Neural cell (in vitro differentiated cells): ENCODE results near the gene MYH6. TPM values are rescaled to one million over a fixed set of nuclear protein-coding genes. Genes with fewer than 3 reads are reported as not detected.

Experiments
- H2AFZ ChIP-seq: fragments of 200-600, 300-800 bp; sonication (generic), shearing (Covaris generic); 2 replicates; pipeline ENCODE4 v1.6.0; 2014; ENCODE audit warnings: low read depth, mild to moderate bottlenecking, antibody characterized with exemption, low read length, moderate library complexity
- H3F3A ChIP-seq: fragments of 200-600 bp; shearing (Covaris generic); 2 replicates; pipeline ENCODE4 v1.6.1; 2016; ENCODE audit warnings: mild to moderate bottlenecking, moderate library complexity, mixed read lengths, antibody characterized with exemption, low read length; ENCODE audit not compliant: insufficient read depth, poor library complexity, severe bottlenecking
- H3K27ac ChIP-seq: fragments of 200-600, 300-800 bp; sonication (generic), shearing (Covaris generic); 2 replicates; pipeline ENCODE4 v1.5.1; 2014; ENCODE audit warnings: mild to moderate bottlenecking, low read length, moderate library complexity
- H3K27me3 ChIP-seq: fragments of 300-800, 200-600 bp; sonication (generic), shearing (Covaris generic); 2 replicates; pipeline ENCODE4 v1.6.0; 2014; ENCODE audit warnings: mild to moderate bottlenecking, low read depth, low read length, moderate library complexity; ENCODE audit not compliant: insufficient read depth
- H3K36me3 ChIP-seq: fragments of 300-800, 200-600 bp; sonication (generic), shearing (Covaris generic); 2 replicates; pipeline ENCODE4 v1.5.1; 2014; ENCODE audit warnings: mild to moderate bottlenecking, antibody characterized with exemption, low read length, moderate library complexity; ENCODE audit not compliant: insufficient read depth
- H3K4me2 ChIP-seq: fragments of 300-800, 200-600 bp; sonication (generic), shearing (Covaris generic); 2 replicates; pipeline ENCODE4 v1.6.0; 2014; ENCODE audit warnings: mild to moderate bottlenecking, low read length
- H3K4me3 ChIP-seq: fragments of 300-800, 200-600 bp; sonication (generic), shearing (Covaris generic); 2 replicates; pipeline ENCODE4 v1.5.1; 2014; ENCODE audit warnings: mild to moderate bottlenecking, low read length, moderate library complexity
- H3K79me2 ChIP-seq: fragments of 200-600 bp; shearing (Covaris generic); replicated peaks from 2 replicates; pipeline ENCODE4 v1.6.0; 2014; ENCODE audit warnings: mild to moderate bottlenecking, low read length, moderate library complexity; ENCODE audit not compliant: insufficient read depth
- H3K9ac ChIP-seq: fragments of 300-800, 200-600 bp; sonication (generic), shearing (Covaris generic); 2 replicates; pipeline ENCODE4 v1.6.1; 2016; ENCODE audit warnings: mild to moderate bottlenecking, low read length, mixed read lengths
- H3K9me2 ChIP-seq: fragments of 200-600 bp; shearing (Covaris generic); 2 replicates; pipeline ENCODE4 v1.6.1; 2016; ENCODE audit warnings: mild to moderate bottlenecking, low read length, mixed read lengths; ENCODE audit not compliant: insufficient read depth
- H3K9me3 ChIP-seq: fragments of 200-600, 300-800 bp; sonication (generic), shearing (Covaris generic); 2 replicates; pipeline ENCODE4 v1.6.1; 2016; ENCODE audit warnings: mild to moderate bottlenecking, mixed run types, low read length, moderate library complexity, mixed read lengths
- H4K20me1 ChIP-seq: fragments of 200-600 bp; shearing (Covaris generic); 2 replicates; pipeline ENCODE4 v1.6.1; 2016; ENCODE audit warnings: mild to moderate bottlenecking, mixed run types; ENCODE audit not compliant: insufficient read depth
- EP300 ChIP-seq: fragments of 450-650 bp; conservative IDR thresholded peaks from 2 replicates; pipeline ENCODE4 v1.6.1; 2014; ENCODE audit warnings: antibody characterized with exemption, mild to moderate bottlenecking, moderate library complexity; ENCODE audit not compliant: poor library complexity, severe bottlenecking
- EZH2 ChIP-seq: fragments of 200-600, 300-800 bp; shearing (Covaris generic), sonication (generic); IDR thresholded peaks from 2 replicates; pipeline ENCODE4 v1.6.1; 2014; ENCODE audit warnings: antibody characterized with exemption, low read length, borderline replicate concordance, mild to moderate bottlenecking; ENCODE audit not compliant: insufficient read depth, poor library complexity, severe bottlenecking
- MXI1 ChIP-seq: fragments of 450-650 bp; conservative IDR thresholded peaks from 2 replicates; pipeline ENCODE4 v1.6.1; 2014; ENCODE audit warnings: antibody characterized with exemption, mild to moderate bottlenecking; ENCODE audit not compliant: poor library complexity, severe bottlenecking
- POLR2AphosphoS5 ChIP-seq: IDR thresholded peaks from 2 replicates; pipeline ENCODE4 v1.6.1; 2012
- RAD21 ChIP-seq: fragments of 450-650 bp; conservative IDR thresholded peaks from 2 replicates; pipeline ENCODE4 v1.6.1; 2014; ENCODE audit warnings: antibody characterized with exemption, mild to moderate bottlenecking, moderate library complexity
- SMC3 ChIP-seq: fragments of 450-650 bp; conservative IDR thresholded peaks from 2 replicates; pipeline ENCODE4 v1.6.1; 2014; ENCODE audit warnings: antibody characterized with exemption, mild to moderate bottlenecking, moderate library complexity; ENCODE audit not compliant: poor library complexity
- TAF1 ChIP-seq: IDR thresholded peaks from 2 replicates; pipeline ENCODE4 v1.6.1; 2012; ENCODE audit warnings: low read depth
- polyA plus RNA-seq: library from polyadenylated mRNA; depleted of rRNA; stranded (reverse); fragments of >200 nt; gene quantifications from 2 replicates; pipeline ENCODE4 v1.2.3, GENCODE V29; 2014
- TF ChIP-seq, protein P1 (sequence below): IDR thresholded peaks from 2 replicates; pipeline ENCODE4 v1.6.1; 2012; ENCODE audit warnings: borderline replicate concordance
- TF ChIP-seq, protein P2 (sequence below): fragments of 450-650 bp; IDR thresholded peaks from 2 replicates; pipeline ENCODE4 v1.5.1; 2014; ENCODE audit warnings: antibody characterized with exemption, mild to moderate bottlenecking, moderate library complexity; ENCODE audit not compliant: poor library complexity, severe bottlenecking

Gene MYH6
- polyA plus RNA-seq, 1 donor from 2014 or later, result not detected

DNA sequence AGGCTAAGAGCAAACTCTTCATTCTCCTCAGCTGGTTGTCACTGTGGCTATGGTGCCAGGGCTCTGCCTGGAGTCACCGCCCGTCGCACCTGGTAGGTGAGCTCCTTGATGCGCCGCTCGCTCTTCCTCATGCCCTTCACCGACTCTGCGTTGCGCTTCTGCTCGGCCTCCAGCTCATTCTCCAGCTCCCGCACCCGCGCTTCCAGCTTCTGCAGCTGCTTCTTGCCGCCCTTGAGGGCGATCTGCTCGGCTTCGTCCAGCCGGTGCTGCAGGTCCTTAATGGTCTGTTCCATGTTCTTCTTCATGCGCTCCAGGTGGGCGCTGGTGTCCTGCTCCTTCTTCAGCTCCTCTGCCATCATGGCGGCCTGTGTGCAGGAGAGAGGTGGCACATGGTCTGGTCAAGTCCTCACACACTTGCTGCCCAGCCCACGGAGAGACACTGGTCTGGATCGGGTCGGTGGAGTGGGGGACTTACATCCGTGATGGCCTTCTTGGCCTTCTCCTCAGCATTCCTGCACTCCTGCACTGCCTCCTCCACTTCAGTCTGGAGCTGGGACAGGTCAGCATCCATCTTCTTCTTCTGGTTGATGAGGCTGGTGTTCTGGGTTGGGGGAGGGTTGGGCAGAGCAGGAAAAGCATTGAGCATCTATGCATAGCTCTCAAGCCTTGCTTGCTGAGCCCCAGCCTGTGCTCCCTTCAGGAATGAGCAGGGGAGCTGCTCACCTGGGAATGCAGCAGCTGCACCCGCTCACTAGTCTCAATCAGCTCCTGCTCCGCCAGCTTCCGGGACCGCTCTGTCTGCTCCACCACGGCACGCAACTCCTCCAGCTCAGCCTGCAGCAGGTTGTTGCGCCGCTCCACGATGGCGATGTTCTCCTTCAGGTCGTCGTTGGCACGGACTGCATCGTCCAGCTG lies 7.1 kb upstream of the MYH6 start:
- Histone ChIP-seq H3K9me2 (no peaks in the 10 kb centered on the region), H3K27ac (no peak overlapping the region)
- TF ChIP-seq, protein P1, sequence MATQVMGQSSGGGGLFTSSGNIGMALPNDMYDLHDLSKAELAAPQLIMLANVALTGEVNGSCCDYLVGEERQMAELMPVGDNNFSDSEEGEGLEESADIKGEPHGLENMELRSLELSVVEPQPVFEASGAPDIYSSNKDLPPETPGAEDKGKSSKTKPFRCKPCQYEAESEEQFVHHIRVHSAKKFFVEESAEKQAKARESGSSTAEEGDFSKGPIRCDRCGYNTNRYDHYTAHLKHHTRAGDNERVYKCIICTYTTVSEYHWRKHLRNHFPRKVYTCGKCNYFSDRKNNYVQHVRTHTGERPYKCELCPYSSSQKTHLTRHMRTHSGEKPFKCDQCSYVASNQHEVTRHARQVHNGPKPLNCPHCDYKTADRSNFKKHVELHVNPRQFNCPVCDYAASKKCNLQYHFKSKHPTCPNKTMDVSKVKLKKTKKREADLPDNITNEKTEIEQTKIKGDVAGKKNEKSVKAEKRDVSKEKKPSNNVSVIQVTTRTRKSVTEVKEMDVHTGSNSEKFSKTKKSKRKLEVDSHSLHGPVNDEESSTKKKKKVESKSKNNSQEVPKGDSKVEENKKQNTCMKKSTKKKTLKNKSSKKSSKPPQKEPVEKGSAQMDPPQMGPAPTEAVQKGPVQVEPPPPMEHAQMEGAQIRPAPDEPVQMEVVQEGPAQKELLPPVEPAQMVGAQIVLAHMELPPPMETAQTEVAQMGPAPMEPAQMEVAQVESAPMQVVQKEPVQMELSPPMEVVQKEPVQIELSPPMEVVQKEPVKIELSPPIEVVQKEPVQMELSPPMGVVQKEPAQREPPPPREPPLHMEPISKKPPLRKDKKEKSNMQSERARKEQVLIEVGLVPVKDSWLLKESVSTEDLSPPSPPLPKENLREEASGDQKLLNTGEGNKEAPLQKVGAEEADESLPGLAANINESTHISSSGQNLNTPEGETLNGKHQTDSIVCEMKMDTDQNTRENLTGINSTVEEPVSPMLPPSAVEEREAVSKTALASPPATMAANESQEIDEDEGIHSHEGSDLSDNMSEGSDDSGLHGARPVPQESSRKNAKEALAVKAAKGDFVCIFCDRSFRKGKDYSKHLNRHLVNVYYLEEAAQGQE, result no peak
- TF ChIP-seq TAF1, result no peak

DNA sequence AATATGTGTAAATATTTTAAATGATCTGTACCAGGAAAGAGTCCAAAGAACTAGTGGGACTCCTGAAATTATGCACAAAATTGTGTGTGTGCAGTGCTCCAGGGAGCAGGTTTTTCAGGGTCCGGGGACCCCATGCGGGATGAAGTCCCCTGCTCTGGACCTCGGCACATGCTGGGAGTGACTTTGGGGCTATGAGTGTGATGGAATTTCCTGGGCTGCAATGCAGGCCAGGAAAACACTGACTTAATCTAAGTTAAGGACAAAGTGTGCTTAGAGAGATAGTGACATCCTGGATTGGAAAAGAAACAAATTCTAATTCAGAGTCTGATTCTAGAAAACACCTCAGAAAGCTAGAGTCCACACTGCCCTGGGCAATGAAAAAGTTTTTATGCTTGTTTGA lies 6.2 kb upstream of the MYH6 start:
- Histone ChIP-seq H3K4me2 (no peak overlapping the region), H3K27ac (no peak overlapping the region), H3K27me3 (no peaks in the 10 kb centered on the region), H3K79me2 (no peaks in the 10 kb centered on the region), H3K36me3 (no peaks in the 10 kb centered on the region), H3F3A (no peaks in the 10 kb centered on the region), H4K20me1 (no peaks in the 10 kb centered on the region), H2AFZ (no peak overlapping the region), H3K9ac (no peak overlapping the region), H3K9me3 (no peaks in the 10 kb centered on the region), H3K4me3 (no peak overlapping the region), H3K9me2 (no peaks in the 10 kb centered on the region)
- no peak for TF ChIP-seq MXI1
- TF ChIP-seq TAF1, result no peak
- no peak for TF ChIP-seq EZH2
- TF ChIP-seq, protein P1, result no peak
- no peak for TF ChIP-seq RAD21
- TF ChIP-seq SMC3, result no peak
- TF ChIP-seq, protein P2, sequence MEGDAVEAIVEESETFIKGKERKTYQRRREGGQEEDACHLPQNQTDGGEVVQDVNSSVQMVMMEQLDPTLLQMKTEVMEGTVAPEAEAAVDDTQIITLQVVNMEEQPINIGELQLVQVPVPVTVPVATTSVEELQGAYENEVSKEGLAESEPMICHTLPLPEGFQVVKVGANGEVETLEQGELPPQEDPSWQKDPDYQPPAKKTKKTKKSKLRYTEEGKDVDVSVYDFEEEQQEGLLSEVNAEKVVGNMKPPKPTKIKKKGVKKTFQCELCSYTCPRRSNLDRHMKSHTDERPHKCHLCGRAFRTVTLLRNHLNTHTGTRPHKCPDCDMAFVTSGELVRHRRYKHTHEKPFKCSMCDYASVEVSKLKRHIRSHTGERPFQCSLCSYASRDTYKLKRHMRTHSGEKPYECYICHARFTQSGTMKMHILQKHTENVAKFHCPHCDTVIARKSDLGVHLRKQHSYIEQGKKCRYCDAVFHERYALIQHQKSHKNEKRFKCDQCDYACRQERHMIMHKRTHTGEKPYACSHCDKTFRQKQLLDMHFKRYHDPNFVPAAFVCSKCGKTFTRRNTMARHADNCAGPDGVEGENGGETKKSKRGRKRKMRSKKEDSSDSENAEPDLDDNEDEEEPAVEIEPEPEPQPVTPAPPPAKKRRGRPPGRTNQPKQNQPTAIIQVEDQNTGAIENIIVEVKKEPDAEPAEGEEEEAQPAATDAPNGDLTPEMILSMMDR, result no peak
- no peak for TF ChIP-seq POLR2AphosphoS5
- TF ChIP-seq EP300, result no peak

More for the DNA sequence above, 7.1 kb upstream of the MYH6 start:
- no peaks in the 10 kb centered on the region for H3K27me3 ChIP-seq
- no peaks in the 10 kb centered on the region for H3K9me3 ChIP-seq
- H3K4me2 ChIP-seq, result no peak overlapping the region
- H3F3A ChIP-seq, result no peaks in the 10 kb centered on the region
- H4K20me1 ChIP-seq, result no peaks in the 10 kb centered on the region
- no peak overlapping the region for H3K4me3 ChIP-seq
- no peaks in the 10 kb centered on the region for H3K36me3 ChIP-seq
- H3K79me2 ChIP-seq, result no peaks in the 10 kb centered on the region
- no peak overlapping the region for H3K9ac ChIP-seq
- no peak overlapping the region for H2AFZ ChIP-seq
